HG02763 (cell line): Measurements from ENCODE around the gene NDUFA7.
"Not testable (repeated sequence)": the region's sequence is repeated elsewhere in the genome, so short reads cannot be mapped to it uniquely, and the experiment has no call there.

Source experiments
- ATAC-seq: cut with Tn5 transposase; IDR thresholded peaks from one replicate; pipeline ENCODE4 v1.9.1; 2021; ENCODE audit warnings: mild to moderate bottlenecking, moderate library complexity; ENCODE audit not compliant: unreplicated experiment

Gene NDUFA7

DNA sequence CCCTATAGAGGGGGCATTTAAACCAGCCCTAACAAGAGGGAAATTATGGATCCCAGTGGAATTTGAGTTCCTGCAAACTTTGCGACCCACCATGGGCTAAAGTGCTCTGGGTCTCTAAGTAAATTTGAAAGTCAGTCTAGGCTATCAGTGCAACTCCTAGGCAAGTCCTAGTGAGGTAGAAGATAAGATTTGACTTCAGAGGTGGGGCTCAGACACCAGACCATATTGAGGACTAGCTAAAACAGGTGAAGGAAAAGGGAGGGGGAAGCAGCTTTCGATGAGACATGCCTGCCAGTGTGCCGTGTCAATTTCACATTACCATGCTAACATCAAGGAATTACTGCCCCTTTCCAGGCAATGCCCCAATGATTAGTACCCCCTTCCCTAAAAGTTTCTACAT, 51.5 kb downstream of the NDUFA7 start:
- no peak for ATAC-seq

DNA sequence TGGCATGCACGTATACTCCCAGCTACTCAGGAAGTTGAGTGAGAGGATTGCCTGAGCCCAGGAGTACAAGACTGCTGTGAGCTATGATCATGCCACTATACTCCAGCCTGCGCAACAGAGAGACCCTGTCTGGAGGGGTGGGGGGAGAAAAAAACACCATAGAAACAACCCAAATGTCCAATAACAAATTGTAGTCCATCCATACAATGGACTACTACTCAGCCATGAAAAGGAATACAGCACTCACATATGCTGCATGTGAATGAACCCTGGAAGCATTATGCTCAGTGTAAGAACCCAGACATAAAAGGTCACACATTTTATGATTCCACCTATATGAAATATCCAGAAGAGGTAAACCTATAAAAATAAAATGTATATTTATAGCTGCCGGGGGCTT, 55.3 kb downstream of the NDUFA7 start:
- ATAC-seq: no peak

DNA sequence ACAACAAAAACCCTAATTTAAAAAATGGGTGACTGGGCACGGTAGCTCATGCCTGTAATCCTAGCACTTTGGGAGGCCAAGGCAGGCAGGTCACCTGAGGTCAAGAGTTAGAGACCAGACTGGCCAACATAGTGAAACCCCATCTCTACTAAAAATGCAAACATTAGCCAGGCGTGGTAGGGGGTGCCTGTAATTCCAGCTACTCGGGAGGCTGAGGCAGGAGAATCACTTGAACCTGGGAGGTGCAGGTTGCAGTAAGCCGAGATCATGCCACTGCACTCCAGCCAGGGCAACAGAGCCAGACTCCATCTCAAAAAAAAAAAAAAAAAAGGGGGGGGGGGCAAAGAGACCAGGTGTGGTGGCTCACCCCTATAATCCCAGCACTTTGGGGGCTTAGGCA, 56.9 kb downstream of the NDUFA7 start:
- ATAC-seq: not testable (repeated sequence)

DNA sequence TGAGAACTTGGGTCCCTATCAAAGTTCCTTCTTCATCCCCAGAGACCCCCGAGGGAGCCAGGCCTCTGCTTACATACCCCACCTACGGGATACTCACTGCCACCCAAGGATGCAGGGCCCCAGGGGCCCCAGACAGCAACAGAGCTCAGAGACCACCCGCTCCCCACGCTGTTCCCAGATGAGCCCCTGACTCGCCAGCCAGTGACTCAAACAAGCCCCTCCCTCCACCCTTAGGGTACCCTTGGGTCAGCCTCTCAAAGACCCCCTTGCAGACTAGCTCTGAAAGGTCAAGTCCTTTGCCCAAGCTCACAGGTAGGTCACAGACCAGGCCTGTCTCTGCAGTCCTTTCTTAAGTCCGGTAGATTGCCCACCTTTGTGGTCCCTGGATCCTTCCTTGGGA, 58.7 kb downstream of the NDUFA7 start:
- no peak for ATAC-seq

DNA sequence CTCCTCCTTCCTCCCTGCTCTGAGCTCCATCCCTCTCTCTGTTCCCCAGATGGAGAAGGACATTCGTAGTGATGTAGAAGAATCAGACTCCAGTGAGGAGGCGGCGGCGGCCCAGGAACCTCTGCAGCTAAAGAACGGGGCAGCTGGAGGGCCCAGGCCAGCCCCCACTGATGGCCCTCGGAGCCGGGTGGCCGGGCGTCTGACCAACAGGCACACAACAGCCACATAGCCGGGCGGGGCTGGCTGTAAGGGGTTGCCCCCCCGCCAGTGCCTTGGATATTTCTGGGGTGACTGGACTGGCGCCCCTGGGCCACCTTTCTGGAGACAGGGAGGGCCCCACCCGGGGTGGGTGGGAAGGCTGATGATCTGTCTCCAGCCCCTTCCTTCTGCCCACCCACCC, 59.3 kb downstream of the NDUFA7 start:
- no peak for ATAC-seq

DNA sequence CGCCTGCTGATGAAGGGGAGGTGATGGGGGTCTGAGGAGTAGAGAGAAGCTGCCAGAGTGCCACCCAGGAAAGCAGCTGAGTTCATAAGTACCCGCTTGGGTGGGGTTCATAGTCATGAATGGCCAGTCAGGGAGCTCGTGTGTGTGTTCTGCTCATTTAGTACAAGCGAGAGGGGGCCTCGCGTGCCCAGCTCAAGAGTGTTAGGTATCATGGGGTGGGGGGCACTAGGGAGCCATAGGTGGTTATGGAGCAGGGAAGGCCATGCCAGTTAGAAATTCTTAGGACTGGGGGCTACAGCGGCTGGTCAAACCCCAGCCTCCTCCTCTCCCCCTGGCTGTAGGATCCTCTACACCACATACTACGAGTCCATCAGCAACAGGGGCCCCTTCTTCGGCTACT, 59.8 kb downstream of the NDUFA7 start:
- no peak for ATAC-seq
